Breast epithelium (tissue), 4 donors: ENCODE measurements around the gene KLHL21. TPM values are rescaled to one million over a fixed set of nuclear protein-coding genes. Genes with fewer than 3 reads are reported as not detected.

Experiments
- DNase-seq, 2 donors: peaks; one replicate each; pipeline ENCODE4 v3.0.0-alpha.2; 2019; ENCODE audit warnings: low spot score in 2 of 2
- H3K27ac ChIP-seq, 2 donors: fragments of 200-600 bp; sonication (generic) in 1 of 2; one replicate each; pipeline ENCODE4 v1.5.1; 2016 to 2019; ENCODE audit warnings: mild to moderate bottlenecking in 1 of 2
- H3K27me3 ChIP-seq, 2 donors: fragments of 200-600 bp; sonication (generic) in 1 of 2; one replicate each; pipeline versions ENCODE4 v1.5.1 to v1.6.0; 2017 to 2019; ENCODE audit warnings: control low read depth in 1 of 2, mild to moderate bottlenecking in 1 of 2
- H3K36me3 ChIP-seq: fragments of 200-600 bp; one replicate; pipeline ENCODE4 v1.5.1; 2019
- H3K4me1 ChIP-seq, 2 donors: fragments of 200-600 bp; sonication (generic); one replicate each; pipeline ENCODE4 v1.5.1; 2016 to 2019; ENCODE audit warnings: control low read depth in 1 of 2
- H3K4me3 ChIP-seq, 3 donors: fragments of 200-600 bp; sonication (generic); 1 replicate in 2 of 3; 2 replicates in 1 of 3; pipeline ENCODE4 v1.5.1; 2016 to 2019; ENCODE audit warnings: mild to moderate bottlenecking in 3 of 3, moderate library complexity in 2 of 3
- H3K9me3 ChIP-seq, 2 donors: fragments of 200-600 bp; sonication (generic) in 1 of 2; one replicate each; pipeline ENCODE4 v1.5.1; 2016 to 2019; ENCODE audit warnings: control low read depth in 1 of 2
- CTCF ChIP-seq, 3 donors: fragments of 450-650 bp; IDR thresholded peaks; one replicate each; pipeline ENCODE4 v1.5.1; 2016 to 2017; ENCODE audit warnings: antibody characterized with exemption in 3 of 3, mild to moderate bottlenecking in 3 of 3, moderate library complexity in 3 of 3
- POLR2A ChIP-seq: fragments of 450-650 bp; IDR thresholded peaks from one replicate; pipeline ENCODE4 v1.6.1; 2016; ENCODE audit warnings: antibody characterized with exemption, mild to moderate bottlenecking, moderate library complexity
- POLR2AphosphoS5 ChIP-seq, 3 donors: sonication (generic); formaldehyde crosslinking; IDR thresholded peaks; one replicate each; pipeline ENCODE4 v1.6.1; 2017; ENCODE audit warnings: antibody characterized with exemption in 3 of 3
- intact Hi-C: fragments of 100-400 bp; cut with DNase I; formaldehyde crosslinking; loops from one replicate; pipeline ENCODE4 v1.15.1; 2023; ENCODE audit warnings: low total_unique reads
- total RNA-seq, 3 donors: library from RNA; depleted of rRNA; stranded (reverse); fragments of >200 nt; gene quantifications; one replicate each; pipeline ENCODE4 v1.1.0, GENCODE V29; 2016

KLHL21 gene
- total RNA-seq, 3 donors from 2014 or later = 45.2 to 61.3 (median 58.1) TPM

DNA sequence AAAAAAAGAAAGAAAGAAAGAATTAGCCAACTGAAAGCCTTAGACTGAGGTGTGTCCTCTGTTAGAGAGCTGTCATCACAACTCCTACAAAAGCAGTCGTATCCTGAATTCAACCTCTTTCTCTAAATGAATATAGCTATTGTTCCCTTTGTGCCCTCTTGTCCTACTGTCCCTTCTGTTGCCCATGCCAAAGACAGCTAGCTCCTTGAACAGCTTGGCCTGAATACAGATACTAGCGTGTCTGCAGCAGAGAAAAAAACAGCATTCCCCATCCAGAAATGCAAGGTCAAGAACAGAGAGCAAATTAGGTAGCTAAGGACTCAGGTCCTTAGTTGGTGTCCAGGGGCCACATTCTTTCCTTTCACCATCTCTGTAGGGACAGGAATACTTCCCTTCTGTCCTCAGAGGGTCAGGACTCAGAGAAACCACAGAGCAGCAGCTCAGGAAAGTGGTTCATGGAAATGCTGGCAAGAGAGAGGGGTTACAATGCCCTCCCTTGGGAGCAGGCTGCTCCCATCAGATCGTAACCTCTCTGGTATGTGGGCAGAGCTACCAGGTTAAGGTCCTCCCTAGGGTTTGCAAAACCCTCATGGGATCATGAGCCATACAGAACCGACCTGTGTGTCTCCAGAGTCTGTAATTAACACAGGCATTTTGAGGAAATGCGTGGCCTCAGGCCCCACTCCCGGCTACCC, 24.7 kb downstream of the KLHL21 start:
- peak in 1 of 3 donors; percentile 34 for TF ChIP-seq POLR2AphosphoS5 (IDR thresholded peaks at IDR 0.05)
- no peak for TF ChIP-seq CTCF (IDR thresholded peaks at IDR 0.05)
- peaks cover 6 to 32% of the 10 kb centered on the region in 2 donors for H3K4me1 ChIP-seq
- H3K27ac ChIP-seq = peak overlapping the region; percentile 97 to 98
- H3K36me3 ChIP-seq = no peaks in the 10 kb centered on the region
- intact Hi-C loops = no loop called here
- H3K27me3 ChIP-seq = no peaks in the 10 kb centered on the region
- peak in 1 of 2 donors; percentile 70 for DNase-seq
- H3K9me3 ChIP-seq = no peaks in the 10 kb centered on the region
- no peak overlapping the region for H3K4me3 ChIP-seq

- intact Hi-C loops = no loop called here
- peaks cover 0 to 16% of the 10 kb centered on the region in 2 donors for H3K4me1 ChIP-seq
- peaks cover 0 to 7% of the 10 kb centered on the region in 2 donors for H3K9me3 ChIP-seq
- no peaks in the 10 kb centered on the region for H3K27me3 ChIP-seq
- H3K4me3 ChIP-seq = no peak overlapping the region
- no peak for TF ChIP-seq CTCF (IDR thresholded peaks at IDR 0.05)
- TF ChIP-seq POLR2AphosphoS5 (IDR thresholded peaks at IDR 0.05) = no peak
- no peak for TF ChIP-seq POLR2A
- no peak overlapping the region for H3K27ac ChIP-seq
- no peak for DNase-seq
- H3K36me3 ChIP-seq = no peaks in the 10 kb centered on the region
Measured at GRCh38 chr1:6574818-6575217, 27.9 kb downstream of the KLHL21 start.

DNA sequence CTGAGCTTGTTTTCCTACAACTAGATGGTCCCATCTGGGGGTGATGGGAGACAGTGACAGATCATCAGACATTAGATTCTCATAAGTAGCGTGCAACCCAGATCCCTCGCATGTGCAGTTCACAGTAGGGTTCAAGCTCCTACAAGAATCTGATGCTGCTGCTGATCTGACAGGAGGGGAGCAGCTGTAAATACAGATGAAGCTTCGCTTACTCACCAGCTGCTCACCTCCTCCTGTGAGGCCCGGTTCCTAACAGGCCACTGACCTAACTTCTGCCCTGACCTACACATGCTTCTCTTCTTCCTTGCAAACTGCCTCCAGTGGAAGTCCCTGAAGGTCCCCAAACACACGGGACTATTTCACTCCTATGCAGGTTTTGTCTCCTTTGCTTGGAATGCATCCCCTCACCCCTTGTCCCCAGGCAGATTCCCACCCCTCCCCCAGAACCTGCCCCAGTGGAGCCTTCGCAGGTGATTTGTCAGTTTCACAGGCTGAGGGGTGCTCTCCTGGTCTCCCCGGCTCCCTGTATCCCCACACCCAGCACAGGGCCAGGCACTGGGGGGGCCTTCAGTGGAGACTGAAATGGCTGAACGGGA, 28.5 kb downstream of the KLHL21 start:
- H3K27me3 ChIP-seq = no peaks in the 10 kb centered on the region
- TF ChIP-seq POLR2AphosphoS5 (IDR thresholded peaks at IDR 0.05) (no peak), CTCF (IDR thresholded peaks at IDR 0.05) (no peak), POLR2A (no peak)
- H3K27ac ChIP-seq = no peak overlapping the region
- no peak for DNase-seq
- intact Hi-C loops = no loop called here
- H3K36me3 ChIP-seq = no peaks in the 10 kb centered on the region
- no peak overlapping the region for H3K4me3 ChIP-seq
- peaks cover 0 to 13% of the 10 kb centered on the region in 2 donors for H3K4me1 ChIP-seq
- peaks cover 0 to 7% of the 10 kb centered on the region in 2 donors for H3K9me3 ChIP-seq

- H3K4me1 ChIP-seq = peaks cover 0 to 1% of the 10 kb centered on the region in 2 donors
- intact Hi-C loops = no loop called here
Measured at GRCh38 chr1:6572653-6573383, 29.9 kb downstream of the KLHL21 start.

More at GRCh38 chr1:6572653-6573383, 29.9 kb downstream of the KLHL21 start:
- DNase-seq = no peak
- H3K36me3 ChIP-seq = no peaks in the 10 kb centered on the region
- TF ChIP-seq CTCF (IDR thresholded peaks at IDR 0.05) (no peak), POLR2A (no peak)
- H3K9me3 ChIP-seq = peaks cover 0 to 7% of the 10 kb centered on the region in 2 donors
- H3K4me3 ChIP-seq = no peak overlapping the region
- H3K27me3 ChIP-seq = no peaks in the 10 kb centered on the region
- H3K27ac ChIP-seq = no peak overlapping the region
